ENCODE data around the gene MSH4.

Gene MSH4

GRCh38 chr1:75950176-75950575 lies 153.5 kb downstream of the MSH4 start:
- no peak for DNase-seq

- no peak for DNase-seq
These were observed 155.3 kb downstream of the MSH4 start for GRCh38 chr1:75952016-75952415.

- no peak for DNase-seq
These were observed 156.8 kb downstream of the MSH4 start for GRCh38 chr1:75953461-75953860.

GRCh38 chr1:75954586-75954985 lies 157.9 kb downstream of the MSH4 start:
- DNase-seq: no peak
